ENCODE measurements around the gene GPSM3.

DNA sequence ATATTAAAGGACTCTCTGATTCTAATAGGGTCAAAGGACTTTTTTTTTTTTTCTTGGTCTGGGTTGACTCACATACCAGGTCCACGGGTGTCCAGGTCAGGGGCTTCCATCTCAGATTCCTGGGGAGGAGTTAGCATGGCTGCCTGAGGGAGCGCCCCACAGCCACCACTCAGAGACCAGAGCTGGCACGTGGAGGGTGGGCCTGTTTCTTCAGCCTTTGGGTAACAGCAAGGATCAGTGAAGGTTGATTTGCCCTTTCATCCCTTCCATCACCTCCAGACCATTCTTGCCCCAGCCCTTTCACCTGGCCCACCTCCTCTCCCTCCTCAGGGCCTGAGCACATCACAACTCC, 5.9 kb upstream of the GPSM3 start:
- TF ChIP-seq, protein P1, sequence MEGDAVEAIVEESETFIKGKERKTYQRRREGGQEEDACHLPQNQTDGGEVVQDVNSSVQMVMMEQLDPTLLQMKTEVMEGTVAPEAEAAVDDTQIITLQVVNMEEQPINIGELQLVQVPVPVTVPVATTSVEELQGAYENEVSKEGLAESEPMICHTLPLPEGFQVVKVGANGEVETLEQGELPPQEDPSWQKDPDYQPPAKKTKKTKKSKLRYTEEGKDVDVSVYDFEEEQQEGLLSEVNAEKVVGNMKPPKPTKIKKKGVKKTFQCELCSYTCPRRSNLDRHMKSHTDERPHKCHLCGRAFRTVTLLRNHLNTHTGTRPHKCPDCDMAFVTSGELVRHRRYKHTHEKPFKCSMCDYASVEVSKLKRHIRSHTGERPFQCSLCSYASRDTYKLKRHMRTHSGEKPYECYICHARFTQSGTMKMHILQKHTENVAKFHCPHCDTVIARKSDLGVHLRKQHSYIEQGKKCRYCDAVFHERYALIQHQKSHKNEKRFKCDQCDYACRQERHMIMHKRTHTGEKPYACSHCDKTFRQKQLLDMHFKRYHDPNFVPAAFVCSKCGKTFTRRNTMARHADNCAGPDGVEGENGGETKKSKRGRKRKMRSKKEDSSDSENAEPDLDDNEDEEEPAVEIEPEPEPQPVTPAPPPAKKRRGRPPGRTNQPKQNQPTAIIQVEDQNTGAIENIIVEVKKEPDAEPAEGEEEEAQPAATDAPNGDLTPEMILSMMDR (conservative IDR thresholded peaks at IDR 0.05 in 1 of 2, IDR thresholded peaks at IDR 0.05 in 1 of 2; ENCODE audit: low read depth in 1 of 2, low read length in 2 of 2) = no peak
- TF ChIP-seq EZH2 (IDR thresholded peaks at IDR 0.05; ENCODE audit: low read length, missing control alignments) = no peak
